H9 (cell line): Measurements from ENCODE around the gene ENDOU. TPM values are rescaled to one million over a fixed set of nuclear protein-coding genes. Genes with fewer than 3 reads are reported as not detected.

Experiments used
- DNase-seq: peaks from one replicate; pipeline ENCODE4 v3.0.0-alpha.2; 2017
- H2AFZ ChIP-seq: one replicate; pipeline ENCODE4 v1.6.1; 2013; ENCODE audit warnings: mild to moderate bottlenecking, low read length, control low read depth, moderate library complexity
- H2AK5ac ChIP-seq: 2 replicates; pipeline ENCODE4 v1.6.1; 2013; ENCODE audit warnings: low read length, control low read depth, mixed read lengths; ENCODE audit not compliant: insufficient read length
- H2BK120ac ChIP-seq: one replicate; pipeline ENCODE4 v1.6.1; 2013; ENCODE audit warnings: low read depth, mild to moderate bottlenecking, low read length, control low read depth, inconsistent platforms; ENCODE audit not compliant: poor library complexity, severe bottlenecking
- H2BK12ac ChIP-seq: 2 replicates; pipeline ENCODE4 v1.6.1; 2013; ENCODE audit warnings: low read length, control low read depth, mixed read lengths, low read depth; ENCODE audit not compliant: insufficient read length
- H2BK15ac ChIP-seq: 2 replicates; pipeline ENCODE4 v1.6.1; 2013; ENCODE audit warnings: low read depth, low read length, control low read depth
- H2BK20ac ChIP-seq: one replicate; pipeline ENCODE4 v1.6.1; 2013; ENCODE audit warnings: low read depth, mild to moderate bottlenecking, low read length, control low read depth, inconsistent platforms; ENCODE audit not compliant: poor library complexity, severe bottlenecking
- H2BK5ac ChIP-seq: 2 replicates; pipeline ENCODE4 v1.6.1; 2013; ENCODE audit warnings: low read length, control low read depth, mixed read lengths; ENCODE audit not compliant: insufficient read length
- H3K14ac ChIP-seq: 2 replicates; pipeline ENCODE4 v1.6.1; 2013; ENCODE audit warnings: low read length, control low read depth; ENCODE audit not compliant: insufficient read depth
- H3K18ac ChIP-seq: 2 replicates; pipeline ENCODE4 v1.6.1; 2013; ENCODE audit warnings: low read depth, mild to moderate bottlenecking, mixed read lengths, low read length, control low read depth; ENCODE audit not compliant: insufficient read length
- H3K23ac ChIP-seq: 2 replicates; pipeline ENCODE4 v1.6.1; 2013; ENCODE audit warnings: low read length, control low read depth, mixed read lengths, low read depth; ENCODE audit not compliant: insufficient read length
- H3K23me2 ChIP-seq: 2 replicates; pipeline ENCODE4 v1.6.1; 2013; ENCODE audit warnings: low read depth, mild to moderate bottlenecking, mixed read lengths, low read length, control low read depth; ENCODE audit not compliant: insufficient read length, poor library complexity, severe bottlenecking
- H3K27ac ChIP-seq: 2 replicates; pipeline ENCODE4 v1.5.1; 2013; ENCODE audit warnings: low read length, control low read depth, mixed read lengths, low read depth; ENCODE audit not compliant: insufficient read length
- H3K27me3 ChIP-seq: 2 replicates; pipeline ENCODE4 v1.6.1; 2013; ENCODE audit warnings: low read length, control low read depth, inconsistent platforms; ENCODE audit not compliant: insufficient read depth
- H3K4ac ChIP-seq: 2 replicates; pipeline ENCODE4 v1.6.1; 2013; ENCODE audit warnings: low read depth, mild to moderate bottlenecking, control low read depth, inconsistent platforms, low read length, moderate library complexity
- H3K4me1 ChIP-seq: 2 replicates; pipeline ENCODE4 v1.6.1; 2013; ENCODE audit warnings: low read length, control low read depth, inconsistent platforms; ENCODE audit not compliant: insufficient read depth
- H3K4me2 ChIP-seq: 2 replicates; pipeline ENCODE4 v1.6.1; 2013; ENCODE audit warnings: low read length, control low read depth, mixed read lengths; ENCODE audit not compliant: insufficient read length, insufficient read depth
- H3K56ac ChIP-seq: 2 replicates; pipeline ENCODE4 v1.6.1; 2013; ENCODE audit warnings: low read depth, mild to moderate bottlenecking, mixed read lengths, low read length, control low read depth; ENCODE audit not compliant: insufficient read length
- H3K79me1 ChIP-seq: 2 replicates; pipeline ENCODE4 v1.6.1; 2013; ENCODE audit warnings: low read depth, mild to moderate bottlenecking, moderate library complexity, low read length, control low read depth, inconsistent platforms; ENCODE audit not compliant: insufficient read depth, poor library complexity, severe bottlenecking
- H3K79me2 ChIP-seq: 2 replicates; pipeline ENCODE4 v1.6.1; 2013; ENCODE audit warnings: low read length, control low read depth, inconsistent platforms; ENCODE audit not compliant: insufficient read depth
- H3K9ac ChIP-seq: 2 replicates; pipeline ENCODE4 v1.6.1; 2013; ENCODE audit warnings: low read length, control low read depth, mixed read lengths; ENCODE audit not compliant: insufficient read length; ENCODE audit errors: extremely low read depth
- H3K9me3 ChIP-seq: one replicate; pipeline ENCODE4 v1.6.1; 2013; ENCODE audit warnings: low read depth, low read length, inconsistent platforms; ENCODE audit not compliant: control insufficient read depth
- H3T11ph ChIP-seq: one replicate; pipeline ENCODE4 v1.6.1; 2013; ENCODE audit warnings: mild to moderate bottlenecking, low read length, control low read depth, inconsistent platforms
- H4K20me1 ChIP-seq: one replicate; pipeline ENCODE4 v1.6.1; 2013; ENCODE audit not compliant: control insufficient read depth, insufficient read length, insufficient read depth
- H4K5ac ChIP-seq: 2 replicates; pipeline ENCODE4 v1.6.1; 2013; ENCODE audit warnings: low read depth, mild to moderate bottlenecking, mixed read lengths, low read length, control low read depth; ENCODE audit not compliant: insufficient read length
- H4K8ac ChIP-seq: replicated peaks from 2 replicates; pipeline ENCODE4 v1.6.1; 2013; ENCODE audit warnings: low read length, control low read depth, mixed read lengths, low read depth; ENCODE audit not compliant: insufficient read length
- H4K91ac ChIP-seq: 2 replicates; pipeline ENCODE4 v1.6.1; 2013; ENCODE audit warnings: low read depth, mild to moderate bottlenecking, moderate library complexity, mixed read lengths, low read length, control low read depth; ENCODE audit not compliant: insufficient read length
- H3K27ac Mint-ChIP-seq, 3 experiments: 2 replicates in 2 of 3; 3 replicates in 1 of 3; pipeline ENCODE4 v1.8.0; 2020 to 2021; ENCODE audit warnings: mixed read lengths in 3 of 3, mild to moderate bottlenecking in 1 of 3, moderate library complexity in 1 of 3
- H3K27me3 Mint-ChIP-seq: 2 replicates; pipeline ENCODE4 v1.8.0; 2021; ENCODE audit warnings: low read depth, mild to moderate bottlenecking, moderate library complexity, mixed read lengths
- H3K36me3 Mint-ChIP-seq, 3 experiments: 2 replicates in 2 of 3; 3 replicates in 1 of 3; pipeline ENCODE4 v1.8.0; 2020 to 2021; ENCODE audit warnings: low read depth in 3 of 3, mixed read lengths in 3 of 3; ENCODE audit not compliant: insufficient read depth in 1 of 3
- H3K4me1 Mint-ChIP-seq, 2 experiments: 2 replicates each; pipeline ENCODE4 v1.8.0; 2020; ENCODE audit warnings: mixed read lengths in 2 of 2
- H3K4me3 Mint-ChIP-seq, 2 experiments: 2 replicates in 1 of 2; 3 replicates in 1 of 2; pipeline ENCODE4 v1.8.0; 2020 to 2021; ENCODE audit warnings: mild to moderate bottlenecking in 2 of 2, mixed read lengths in 2 of 2, moderate library complexity in 1 of 2
- H3K9me3 Mint-ChIP-seq, 2 experiments: 2 replicates in 1 of 2; 3 replicates in 1 of 2; pipeline ENCODE4 v1.8.0; 2020; ENCODE audit warnings: mild to moderate bottlenecking in 2 of 2, mixed read lengths in 2 of 2, moderate library complexity in 1 of 2
- whole genome bisulfite sequencing: extraction: QIAGEN DNeasy Blood & Tissue Kit; methylation state at CpG from one replicate; pipeline ENCODE4 v1.1.7; 2013; ENCODE audit warnings: missing lambda C conversion rate, low lambda C conversion rate, mixed read lengths; ENCODE audit not compliant: insufficient read length; ENCODE audit errors: extremely low coverage; 5-methylcytosine and 5-hydroxymethylcytosine counted together
- total RNA-seq: library from RNA; stranded (reverse); gene quantifications from 2 replicates; pipeline ENCODE4 v1.2.1, GENCODE V29; 2021
- TF ChIP-seq, protein P1 (sequence below): fragments of 200-600 bp; sonication (generic); conservative IDR thresholded peaks from 3 replicates; pipeline ENCODE4 v1.8.0; 2021; ENCODE audit warnings: antibody characterized with exemption, mild to moderate bottlenecking

ENDOU gene
- total RNA-seq, 1 experiment from 2014 or later: not detected

DNA sequence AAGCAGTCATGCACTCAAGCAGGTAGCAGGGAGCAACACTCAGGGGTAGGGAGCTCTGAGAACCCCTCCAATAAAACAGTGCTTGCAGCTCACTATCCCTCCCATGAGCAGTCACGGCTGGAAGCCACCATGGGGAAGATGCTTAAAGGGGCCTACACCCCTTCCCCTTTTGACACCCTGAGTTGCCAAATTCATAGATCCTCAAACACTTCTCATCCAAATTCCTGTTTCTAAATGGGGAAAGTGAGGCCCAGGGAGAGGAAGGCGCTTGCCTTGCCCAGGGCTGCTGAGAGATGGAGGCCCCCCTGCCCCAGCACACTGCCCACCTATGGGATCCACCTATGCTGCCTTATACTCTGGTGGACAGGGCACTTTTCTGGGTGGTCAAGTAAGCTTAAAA, 7.2 kb upstream of the ENDOU start:
- H3K23me2 ChIP-seq: no peaks in the 10 kb centered on the region
- H3K4ac ChIP-seq: no peak overlapping the region
- no peak overlapping the region for H3K27ac ChIP-seq
- no peak overlapping the region for H4K8ac ChIP-seq
- no peaks in the 10 kb centered on the region for H3K9me3 ChIP-seq
- TF ChIP-seq, protein P1, sequence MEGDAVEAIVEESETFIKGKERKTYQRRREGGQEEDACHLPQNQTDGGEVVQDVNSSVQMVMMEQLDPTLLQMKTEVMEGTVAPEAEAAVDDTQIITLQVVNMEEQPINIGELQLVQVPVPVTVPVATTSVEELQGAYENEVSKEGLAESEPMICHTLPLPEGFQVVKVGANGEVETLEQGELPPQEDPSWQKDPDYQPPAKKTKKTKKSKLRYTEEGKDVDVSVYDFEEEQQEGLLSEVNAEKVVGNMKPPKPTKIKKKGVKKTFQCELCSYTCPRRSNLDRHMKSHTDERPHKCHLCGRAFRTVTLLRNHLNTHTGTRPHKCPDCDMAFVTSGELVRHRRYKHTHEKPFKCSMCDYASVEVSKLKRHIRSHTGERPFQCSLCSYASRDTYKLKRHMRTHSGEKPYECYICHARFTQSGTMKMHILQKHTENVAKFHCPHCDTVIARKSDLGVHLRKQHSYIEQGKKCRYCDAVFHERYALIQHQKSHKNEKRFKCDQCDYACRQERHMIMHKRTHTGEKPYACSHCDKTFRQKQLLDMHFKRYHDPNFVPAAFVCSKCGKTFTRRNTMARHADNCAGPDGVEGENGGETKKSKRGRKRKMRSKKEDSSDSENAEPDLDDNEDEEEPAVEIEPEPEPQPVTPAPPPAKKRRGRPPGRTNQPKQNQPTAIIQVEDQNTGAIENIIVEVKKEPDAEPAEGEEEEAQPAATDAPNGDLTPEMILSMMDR: no peak
- no peak overlapping the region for H2BK120ac ChIP-seq
- no peak overlapping the region for H2AK5ac ChIP-seq
- H3K4me3 Mint-ChIP-seq: no peak overlapping the region
- no peaks in the 10 kb centered on the region for H3K27me3 ChIP-seq
- H3K23ac ChIP-seq: no peak overlapping the region
- no peak overlapping the region for H2AFZ ChIP-seq
- no peaks in the 10 kb centered on the region for H3K79me2 ChIP-seq
- no peak overlapping the region for H3T11ph ChIP-seq
- H3K18ac ChIP-seq: no peak overlapping the region
- H4K5ac ChIP-seq: no peak overlapping the region
- DNase-seq: no peak
- H4K91ac ChIP-seq: no peak overlapping the region
- peaks cover 22 to 31% of the 10 kb centered on the region in 2 experiments for H3K4me1 Mint-ChIP-seq
- WGBS: no CpG with 5 or more reads among the region's 2 CpGs
- H3K14ac ChIP-seq: no peak overlapping the region
- no peak overlapping the region for H2BK20ac ChIP-seq
- no peak overlapping the region for H2BK5ac ChIP-seq
- peaks cover 3% of the 10 kb centered on the region; the same call in 1 of the 2 replicates for H3K4me1 ChIP-seq
- H3K56ac ChIP-seq: no peak overlapping the region
- no peak overlapping the region for H3K9ac ChIP-seq
- H2BK15ac ChIP-seq: no peak overlapping the region
- no peaks in the 10 kb centered on the region for H3K9me3 Mint-ChIP-seq
- no peaks in the 10 kb centered on the region for H4K20me1 ChIP-seq
- H3K79me1 ChIP-seq: no peaks in the 10 kb centered on the region
- no peaks in the 10 kb centered on the region for H3K36me3 Mint-ChIP-seq
- H3K4me2 ChIP-seq: no peak overlapping the region
- no peak overlapping the region for H2BK12ac ChIP-seq
- peaks cover 9% of the 10 kb centered on the region for H3K27me3 Mint-ChIP-seq
- no peak overlapping the region; a peak in 2 of 7 replicates for H3K27ac Mint-ChIP-seq
